ENCODE measurements around the gene ST3GAL5.

The ST3GAL5 gene

DNA sequence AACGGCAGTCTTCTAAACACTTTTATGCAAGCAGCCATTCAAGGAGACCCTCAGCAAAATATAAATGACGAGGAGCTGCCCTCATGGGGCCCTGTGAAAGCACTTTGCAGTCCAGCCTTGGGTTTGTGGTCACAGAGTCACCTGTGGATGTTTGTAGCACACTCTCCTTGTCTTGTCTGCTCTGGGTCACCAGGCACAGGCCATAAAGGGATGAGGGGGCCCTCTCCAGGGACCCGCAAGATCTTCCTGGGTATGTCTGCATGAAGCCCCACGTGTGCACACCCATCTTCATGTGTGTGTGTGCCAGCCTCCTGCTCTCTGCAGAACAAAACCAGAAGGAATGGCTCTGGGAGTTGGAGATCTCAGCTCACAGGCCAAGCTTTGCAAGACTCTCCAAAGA lies 98.8 kb downstream of the ST3GAL5 start:
- DNase-seq (ENCODE audit: low read depth), result no peak

DNA sequence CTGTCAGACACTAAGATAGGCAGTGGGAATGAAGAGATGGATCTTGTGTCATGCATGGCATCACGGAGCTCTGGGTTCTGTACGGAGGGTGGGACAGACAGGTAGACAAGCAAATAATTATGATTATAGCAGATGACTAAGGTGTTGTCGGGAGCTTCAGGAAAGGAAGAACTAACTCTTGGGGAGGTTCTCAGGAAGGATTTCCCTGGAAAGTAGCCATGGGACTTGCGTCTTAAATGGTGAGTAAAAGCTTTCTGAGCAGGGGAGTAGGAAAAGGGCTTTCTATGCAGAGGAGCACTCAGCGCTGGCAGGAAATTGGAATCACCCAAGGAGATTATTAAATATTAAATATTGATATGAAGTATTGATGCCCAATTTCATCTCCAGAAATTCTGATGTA lies 99.5 kb downstream of the ST3GAL5 start:
- DNase-seq (ENCODE audit: low read depth), result no peak

DNA sequence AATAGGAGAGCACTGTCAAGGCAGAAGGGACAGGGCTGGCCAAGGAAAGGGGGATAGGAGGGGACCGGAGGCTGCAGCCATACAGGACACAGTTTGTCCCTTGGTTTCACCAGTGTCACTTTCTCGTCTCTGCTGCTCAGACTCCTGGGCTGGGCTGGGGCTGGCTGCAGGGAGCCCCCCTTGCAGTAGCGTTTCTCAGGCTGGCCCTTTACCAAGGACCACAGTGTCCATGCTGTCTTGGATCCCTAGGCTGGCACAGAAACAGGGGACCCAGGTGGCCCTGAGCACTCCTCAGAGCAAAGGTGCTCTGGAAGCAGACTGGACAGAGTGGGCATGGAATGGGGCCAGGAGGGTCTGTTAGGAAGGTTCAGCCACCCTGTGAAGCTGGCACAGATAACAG lies 100.2 kb downstream of the ST3GAL5 start:
- no peak for DNase-seq (ENCODE audit: low read depth)

DNA sequence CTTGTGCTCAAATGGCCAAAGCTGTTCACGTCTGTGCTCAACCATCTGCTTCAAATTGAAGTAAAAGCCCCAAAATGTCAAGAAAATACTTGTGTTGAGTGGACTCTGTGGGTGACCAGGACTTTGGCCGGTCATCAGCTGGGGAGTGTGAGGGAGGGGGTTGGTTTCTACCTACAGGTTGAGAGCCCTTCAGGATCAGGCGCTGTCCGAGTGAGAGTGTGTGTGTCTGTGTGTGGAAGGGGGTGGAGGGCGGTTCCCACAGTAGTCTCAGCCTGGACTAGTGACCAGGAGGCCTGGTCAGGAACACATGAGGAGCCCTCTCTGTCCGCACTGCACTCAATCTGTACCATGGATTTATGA lies 100.8 kb downstream of the ST3GAL5 start:
- DNase-seq (ENCODE audit: low read depth), result no peak

DNA sequence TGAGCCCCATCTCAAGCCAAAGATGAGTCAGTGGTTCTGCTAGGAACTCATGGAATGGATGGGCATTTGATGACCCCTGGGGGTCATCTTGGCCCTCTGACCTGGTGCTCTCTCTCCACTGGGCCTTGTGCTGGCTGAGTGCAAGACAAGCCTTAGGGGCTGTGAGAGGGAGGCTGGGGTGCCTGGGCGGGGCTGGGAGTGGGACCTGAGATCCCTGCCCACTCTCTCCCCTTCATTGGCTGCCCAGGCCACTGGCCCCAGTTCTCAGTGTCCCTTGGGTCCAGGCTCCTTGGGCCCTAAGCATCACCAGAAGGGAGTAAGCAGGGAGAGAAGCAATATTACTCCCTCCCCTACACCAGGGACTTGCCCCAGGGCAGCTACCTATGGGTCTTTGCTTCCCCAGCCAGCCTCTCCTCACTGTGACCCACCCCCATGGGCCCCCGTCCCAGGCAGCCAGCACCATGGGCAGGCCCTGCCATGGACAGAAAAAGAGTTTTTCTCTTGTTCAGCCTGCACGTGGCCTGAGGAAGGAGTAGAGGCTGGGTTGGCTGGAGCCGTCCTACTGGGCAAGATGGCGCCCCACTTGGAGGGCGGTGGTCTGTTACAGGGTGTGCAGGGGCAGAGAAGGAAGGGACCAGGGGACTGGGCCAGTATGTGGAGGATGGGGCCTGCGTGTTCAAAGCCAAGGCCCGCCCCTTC lies 101.4 kb downstream of the ST3GAL5 start:
- no peak for DNase-seq (ENCODE audit: low read depth)

Measured in EH (cell line).